GM12873 (cell line): ENCODE data around the gene RBM41.

Source experiments
- TF ChIP-seq, protein P1 (sequence below): IDR thresholded peaks from 2 replicates; pipeline ENCODE4 v1.5.1; 2012; ENCODE audit warnings: low read depth, mild to moderate bottlenecking, moderate library complexity, low read length, control low read depth; ENCODE audit not compliant: insufficient read depth; ENCODE audit errors: missing control alignments

RBM41 gene

DNA sequence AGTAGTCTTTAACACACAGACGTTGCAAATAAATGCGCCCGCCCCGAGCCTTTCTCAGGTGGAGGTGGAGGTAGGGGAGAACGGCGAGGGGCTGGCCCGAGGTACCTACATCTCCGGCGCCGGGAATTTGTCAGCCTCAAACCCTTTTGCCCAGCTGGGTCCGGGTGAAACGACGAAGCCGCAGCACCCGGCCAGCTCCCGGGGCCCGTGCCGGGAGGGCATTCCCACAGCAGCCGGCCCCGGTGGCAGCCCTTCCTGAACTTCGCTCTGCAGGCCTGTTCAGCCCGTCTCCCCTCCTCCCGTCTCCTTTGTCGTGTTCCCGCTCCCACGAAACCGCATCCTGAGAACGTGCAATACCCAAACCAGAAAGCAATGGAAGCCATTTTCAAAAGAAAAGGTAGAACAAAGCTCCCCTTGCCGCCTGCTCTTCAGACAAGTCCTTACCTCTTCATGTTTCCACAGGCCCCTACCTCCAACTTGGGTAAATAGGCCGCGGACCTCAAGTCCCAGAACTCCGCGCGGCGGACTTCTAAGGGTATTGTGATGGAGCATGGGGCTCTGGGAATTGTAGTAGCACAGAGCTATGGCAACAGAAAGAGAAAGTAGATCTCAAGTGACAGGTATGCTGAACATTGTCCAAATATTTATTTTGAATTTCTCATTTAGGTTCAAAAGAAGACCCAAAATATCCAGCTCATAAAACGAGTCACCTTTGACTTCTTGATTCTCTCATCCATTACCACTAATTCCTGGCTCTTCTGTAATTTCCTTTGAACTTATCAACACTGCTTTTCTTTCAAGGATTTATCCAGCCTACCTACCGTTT is at the start of gene RBM41:
Gene RBM41 (minus strand): TSS at position 501 of the 826 bp plus-strand sequence. CDS start 49 bp downstream, at position 452.
- TF ChIP-seq, protein P1, sequence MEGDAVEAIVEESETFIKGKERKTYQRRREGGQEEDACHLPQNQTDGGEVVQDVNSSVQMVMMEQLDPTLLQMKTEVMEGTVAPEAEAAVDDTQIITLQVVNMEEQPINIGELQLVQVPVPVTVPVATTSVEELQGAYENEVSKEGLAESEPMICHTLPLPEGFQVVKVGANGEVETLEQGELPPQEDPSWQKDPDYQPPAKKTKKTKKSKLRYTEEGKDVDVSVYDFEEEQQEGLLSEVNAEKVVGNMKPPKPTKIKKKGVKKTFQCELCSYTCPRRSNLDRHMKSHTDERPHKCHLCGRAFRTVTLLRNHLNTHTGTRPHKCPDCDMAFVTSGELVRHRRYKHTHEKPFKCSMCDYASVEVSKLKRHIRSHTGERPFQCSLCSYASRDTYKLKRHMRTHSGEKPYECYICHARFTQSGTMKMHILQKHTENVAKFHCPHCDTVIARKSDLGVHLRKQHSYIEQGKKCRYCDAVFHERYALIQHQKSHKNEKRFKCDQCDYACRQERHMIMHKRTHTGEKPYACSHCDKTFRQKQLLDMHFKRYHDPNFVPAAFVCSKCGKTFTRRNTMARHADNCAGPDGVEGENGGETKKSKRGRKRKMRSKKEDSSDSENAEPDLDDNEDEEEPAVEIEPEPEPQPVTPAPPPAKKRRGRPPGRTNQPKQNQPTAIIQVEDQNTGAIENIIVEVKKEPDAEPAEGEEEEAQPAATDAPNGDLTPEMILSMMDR, result no peak

DNA sequence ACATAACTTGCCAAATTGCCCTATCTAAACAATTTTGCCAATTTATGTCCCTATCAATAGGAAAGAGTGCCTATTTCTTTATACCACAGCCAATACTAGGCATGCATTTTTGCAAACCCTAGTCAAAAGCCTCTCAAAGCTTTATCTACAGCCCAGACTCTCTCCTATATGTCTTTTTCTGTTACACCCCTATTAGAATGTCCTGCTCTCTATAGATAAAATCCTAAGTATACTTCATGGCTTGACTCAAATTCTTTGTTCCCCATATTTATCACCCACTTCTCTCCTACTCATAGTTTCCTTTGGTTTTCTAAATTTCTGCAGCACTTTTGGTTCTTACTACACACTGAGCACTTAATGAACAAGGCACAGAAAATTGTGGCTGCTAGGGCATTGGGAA is 49.6 kb upstream of the RBM41 start:
- TF ChIP-seq, protein P1, result no peak

DNA sequence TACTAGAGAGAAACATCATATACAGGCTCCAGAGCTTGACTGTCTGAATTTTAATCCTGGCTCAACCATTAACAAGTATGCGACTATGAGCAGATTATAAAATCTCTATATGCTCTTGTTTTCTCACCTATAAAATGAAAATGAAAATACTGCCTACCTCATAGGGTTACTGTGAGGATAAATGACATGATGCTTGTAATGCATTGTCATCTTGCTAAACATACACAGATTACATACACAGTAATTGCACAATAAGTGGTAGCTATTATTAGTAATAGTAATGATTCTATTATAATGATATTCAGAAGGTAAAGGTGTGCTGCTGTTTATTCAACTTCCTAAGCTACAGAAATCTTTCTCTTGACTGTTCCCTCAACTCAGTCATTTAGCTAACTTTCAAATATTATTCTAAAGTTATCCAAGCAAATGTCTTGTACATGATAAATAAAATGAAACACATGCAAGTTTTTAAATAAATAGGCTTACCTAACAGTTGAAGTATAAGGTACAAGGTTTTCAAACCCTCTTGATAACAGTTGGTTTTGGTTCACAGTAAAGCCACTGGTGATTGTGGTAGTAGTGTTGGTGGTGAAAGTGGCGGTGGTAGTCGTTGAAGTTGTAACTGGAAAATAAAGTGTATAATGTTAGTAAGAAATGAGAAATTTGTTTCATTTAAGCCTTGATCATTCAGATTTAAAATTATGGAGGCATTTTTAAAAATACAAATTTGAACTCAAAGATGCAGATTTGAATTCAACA is 48.7 kb upstream of the RBM41 start:
- TF ChIP-seq, protein P1, result no peak

DNA sequence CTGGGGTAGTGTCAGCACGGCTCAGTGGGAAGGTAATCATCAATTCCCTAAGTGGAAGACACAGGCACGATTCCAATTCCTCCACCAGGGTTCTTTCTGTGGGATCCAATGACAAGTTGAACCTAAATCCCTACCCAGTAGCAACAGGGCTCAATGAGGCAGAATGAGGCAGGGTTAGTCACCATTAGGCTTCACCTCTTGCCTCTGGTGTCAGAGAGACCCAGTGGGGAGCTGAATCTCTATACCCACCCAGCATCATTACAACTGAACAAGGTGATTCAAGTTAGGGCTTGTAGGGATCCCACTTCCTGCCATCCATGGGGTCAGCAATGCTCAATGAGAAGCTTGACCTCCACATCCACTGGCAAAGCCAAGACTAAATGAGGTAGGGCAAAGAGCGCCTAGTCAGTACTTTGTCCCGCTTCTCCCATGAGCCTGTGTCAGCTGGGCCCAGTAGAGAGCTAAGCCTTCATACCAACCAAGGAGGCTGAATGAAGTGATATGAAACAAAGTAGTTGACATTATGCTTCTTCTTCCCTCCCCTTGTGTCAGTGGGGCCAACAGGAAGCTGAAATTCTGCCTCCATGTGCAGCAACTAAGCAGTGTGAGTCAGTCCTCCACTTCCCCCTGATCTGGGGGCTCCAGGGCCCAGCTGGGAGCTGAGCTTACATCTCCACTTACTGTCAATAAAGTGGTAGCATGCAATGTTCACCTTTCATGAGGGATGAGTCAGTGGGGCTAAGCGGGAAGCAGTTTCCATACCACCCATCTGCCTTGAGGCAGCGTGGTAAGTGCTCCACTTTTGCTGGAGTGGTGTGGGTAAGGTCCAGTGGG is 36.4 kb upstream of the RBM41 start:
- TF ChIP-seq, protein P1, result no peak

DNA sequence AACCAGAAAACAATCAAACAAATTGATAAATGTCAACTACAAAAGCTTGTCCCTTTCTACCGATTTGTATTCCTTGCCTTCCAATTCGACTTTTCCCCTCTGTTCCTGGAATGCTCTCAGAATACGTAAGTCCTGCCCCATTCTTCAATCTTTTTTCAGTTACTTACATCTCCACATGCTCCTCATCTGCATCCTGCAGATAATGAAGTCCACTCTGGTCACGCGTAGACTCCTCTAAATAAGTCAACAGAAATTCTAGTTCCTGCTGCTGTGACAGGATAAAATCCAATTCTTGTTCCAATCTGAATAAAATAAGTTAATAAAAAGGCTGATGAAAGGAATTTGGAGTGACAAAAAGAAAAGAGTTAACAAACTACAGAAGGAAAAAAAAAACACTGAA is 34.4 kb upstream of the RBM41 start:
- TF ChIP-seq, protein P1, result no peak

DNA sequence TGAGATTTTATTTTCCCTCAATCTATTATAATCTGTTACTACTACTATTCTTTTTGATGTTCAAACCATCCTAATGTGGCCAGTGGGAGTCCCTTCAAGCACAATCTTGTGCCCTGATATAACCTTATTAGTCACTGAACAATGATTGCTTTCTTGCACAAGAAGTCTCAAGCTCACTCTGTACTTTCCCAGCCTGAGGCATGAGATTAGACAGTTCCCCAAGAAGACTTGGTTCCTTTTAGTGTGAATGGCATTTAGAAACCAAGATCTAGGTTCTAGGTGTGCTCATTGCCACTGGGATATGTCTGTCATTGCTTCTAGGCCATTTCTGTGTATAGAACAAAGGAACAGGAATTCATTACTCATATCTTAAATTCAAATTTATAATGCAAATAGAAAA is 28.0 kb upstream of the RBM41 start:
- TF ChIP-seq, protein P1, result no peak

DNA sequence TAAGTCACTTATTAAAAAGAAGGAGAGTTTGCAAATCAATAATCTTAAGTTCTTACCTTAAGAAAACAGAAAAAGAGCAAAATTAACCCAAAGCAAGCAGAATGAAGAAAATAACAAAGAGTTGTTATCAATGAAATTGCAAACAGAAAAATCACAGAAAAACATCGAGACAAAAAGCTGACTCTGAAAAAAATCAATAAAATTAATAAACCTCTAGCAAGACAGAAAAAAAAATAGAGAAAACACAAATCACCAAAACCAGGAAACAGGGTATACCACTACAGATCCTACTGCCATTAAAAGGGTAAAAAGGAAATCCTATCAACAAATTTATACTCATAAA is 17.3 kb upstream of the RBM41 start:
- TF ChIP-seq, protein P1, result no peak
